LNCaP clone FGC (cell line): ENCODE data around the gene WDR17.

Source experiments
- DNase-seq: peaks from one replicate; pipeline ENCODE4 v3.0.0-alpha.2; 2011; ENCODE audit warnings: low read depth
- H3K4me3 ChIP-seq: 2 replicates; pipeline ENCODE4 v1.5.1; 2011; ENCODE audit warnings: mild to moderate bottlenecking, low read depth, low read length, control low read depth
- CTCF ChIP-seq: IDR thresholded peaks from 2 replicates; pipeline ENCODE4 v1.5.1; 2012; ENCODE audit warnings: mild to moderate bottlenecking; ENCODE audit not compliant: control insufficient read depth, insufficient read depth; ENCODE audit errors: extremely low read depth

WDR17 gene

GRCh38 chr4:176125063-176125462 lies 59.4 kb downstream of the WDR17 start:
- no peak for TF ChIP-seq CTCF
- H3K4me3 ChIP-seq = no peak overlapping the region
- no peak for DNase-seq

GRCh38 chr4:176134670-176135069 lies 69.0 kb downstream of the WDR17 start:
- DNase-seq = no peak
- TF ChIP-seq CTCF = no peak
- no peak overlapping the region for H3K4me3 ChIP-seq

GRCh38 chr4:176137631-176138030 lies 72.0 kb downstream of the WDR17 start:
- DNase-seq = no peak
- no peak for TF ChIP-seq CTCF
- no peak overlapping the region for H3K4me3 ChIP-seq

GRCh38 chr4:176139518-176139917 lies 73.9 kb downstream of the WDR17 start:
- no peak for DNase-seq
- no peak for TF ChIP-seq CTCF
- no peak overlapping the region for H3K4me3 ChIP-seq

GRCh38 chr4:176142253-176142652 lies 76.6 kb downstream of the WDR17 start:
- no peak for TF ChIP-seq CTCF
- no peak overlapping the region for H3K4me3 ChIP-seq
- DNase-seq = no peak

- no peak overlapping the region for H3K4me3 ChIP-seq
- DNase-seq = no peak
- no peak for TF ChIP-seq CTCF
Measured at GRCh38 chr4:176149680-176150355, 84.2 kb downstream of the WDR17 start.

GRCh38 chr4:176150356-176150682 lies 84.7 kb downstream of the WDR17 start:
- peak; percentile 17 for DNase-seq
- no peak overlapping the region for H3K4me3 ChIP-seq
- TF ChIP-seq CTCF = peak; percentile 55
